HG03060 (cell line): ENCODE results near the gene CIRBP.

Experiments used
- ATAC-seq: cut with Tn5 transposase; IDR thresholded peaks from one replicate; pipeline ENCODE4 v1.9.1; 2021; ENCODE audit warnings: low read depth, moderate number of reproducible peaks; ENCODE audit not compliant: unreplicated experiment

The CIRBP gene

DNA sequence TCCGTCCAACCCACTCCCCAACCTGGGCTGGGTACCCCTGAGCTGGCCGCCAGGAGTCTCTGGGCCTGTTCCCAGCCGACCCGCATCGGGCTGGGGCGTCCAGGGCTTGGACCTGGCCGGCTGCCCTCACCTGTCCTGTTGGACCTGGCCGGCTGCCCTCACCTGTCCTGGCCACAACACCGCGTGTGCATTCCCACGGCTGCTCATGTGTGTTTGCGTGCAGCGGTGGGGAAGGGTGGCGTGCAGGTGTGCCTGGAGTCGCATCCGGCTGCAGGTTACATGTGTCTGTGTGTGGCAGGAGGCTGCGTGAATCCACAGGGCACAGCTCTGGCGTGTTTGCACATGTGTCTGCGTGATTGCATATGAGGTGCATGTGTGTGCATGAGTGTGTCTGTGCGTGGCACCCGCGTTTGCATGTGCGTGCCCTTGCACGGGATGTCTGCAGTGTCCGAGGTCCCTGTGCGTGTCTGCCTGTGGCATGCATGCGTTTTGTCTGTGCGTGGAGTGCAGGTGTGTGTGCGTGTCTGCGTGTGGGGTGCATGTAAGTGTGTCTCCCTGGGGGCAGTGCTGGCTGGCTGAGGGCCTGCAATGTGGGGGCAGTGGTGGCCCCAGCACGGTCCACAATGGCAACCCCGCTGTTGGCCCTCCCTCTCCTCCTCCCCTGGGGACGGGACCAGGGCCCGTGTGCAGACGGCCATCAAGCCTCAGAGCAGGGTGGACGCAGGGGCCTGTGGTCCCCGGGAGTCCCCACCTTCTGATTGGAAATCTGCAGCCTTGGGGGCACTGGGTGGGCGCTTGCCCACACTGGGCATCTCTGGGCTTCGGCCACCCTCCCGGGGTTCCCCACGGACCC is 19.9 kb downstream of the CIRBP start:
- no peak for ATAC-seq

DNA sequence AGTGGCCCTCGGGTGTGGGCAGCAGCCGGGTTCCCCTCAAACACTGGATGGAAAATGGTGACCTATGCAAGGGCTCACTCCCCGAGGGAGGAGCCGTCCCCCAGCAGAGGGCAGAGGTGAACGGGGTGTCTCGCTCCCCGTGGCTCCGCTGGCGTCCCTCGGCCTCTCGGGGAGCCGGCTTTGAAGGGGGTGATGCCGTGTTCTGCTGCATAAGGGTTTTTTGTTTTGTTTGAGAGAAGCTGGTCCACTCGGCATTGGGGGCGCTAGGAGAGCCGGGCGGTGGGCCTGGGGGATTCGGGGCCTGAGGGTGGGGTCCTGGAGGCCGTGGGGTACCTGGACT is 20.5 kb downstream of the CIRBP start:
- ATAC-seq, result no peak

DNA sequence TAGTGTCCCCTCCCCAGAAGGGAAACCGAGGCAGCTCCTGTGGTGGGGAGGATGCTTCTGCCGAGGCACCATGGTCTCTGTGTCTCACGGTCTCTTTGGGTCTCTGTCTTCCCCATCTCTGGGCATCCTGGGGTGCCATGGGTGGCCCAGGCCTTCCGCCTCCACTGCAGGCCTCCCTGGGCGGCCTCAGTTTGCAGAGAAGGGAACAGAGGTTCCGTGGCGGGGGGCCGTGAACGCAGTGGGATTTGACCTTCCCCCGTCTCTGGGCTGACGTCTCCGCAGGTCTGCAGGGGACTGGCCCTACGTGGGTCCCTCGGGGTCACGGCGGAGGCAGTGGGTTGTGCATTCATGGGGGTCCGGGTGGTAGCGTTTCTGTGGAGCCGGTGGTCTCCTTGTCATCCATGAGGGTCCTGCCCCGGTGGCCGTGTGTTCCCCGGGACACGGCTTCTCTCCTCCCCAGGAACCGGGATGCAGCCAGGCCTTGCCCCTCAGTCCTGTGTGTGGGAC is 21.1 kb downstream of the CIRBP start:
- no peak for ATAC-seq

DNA sequence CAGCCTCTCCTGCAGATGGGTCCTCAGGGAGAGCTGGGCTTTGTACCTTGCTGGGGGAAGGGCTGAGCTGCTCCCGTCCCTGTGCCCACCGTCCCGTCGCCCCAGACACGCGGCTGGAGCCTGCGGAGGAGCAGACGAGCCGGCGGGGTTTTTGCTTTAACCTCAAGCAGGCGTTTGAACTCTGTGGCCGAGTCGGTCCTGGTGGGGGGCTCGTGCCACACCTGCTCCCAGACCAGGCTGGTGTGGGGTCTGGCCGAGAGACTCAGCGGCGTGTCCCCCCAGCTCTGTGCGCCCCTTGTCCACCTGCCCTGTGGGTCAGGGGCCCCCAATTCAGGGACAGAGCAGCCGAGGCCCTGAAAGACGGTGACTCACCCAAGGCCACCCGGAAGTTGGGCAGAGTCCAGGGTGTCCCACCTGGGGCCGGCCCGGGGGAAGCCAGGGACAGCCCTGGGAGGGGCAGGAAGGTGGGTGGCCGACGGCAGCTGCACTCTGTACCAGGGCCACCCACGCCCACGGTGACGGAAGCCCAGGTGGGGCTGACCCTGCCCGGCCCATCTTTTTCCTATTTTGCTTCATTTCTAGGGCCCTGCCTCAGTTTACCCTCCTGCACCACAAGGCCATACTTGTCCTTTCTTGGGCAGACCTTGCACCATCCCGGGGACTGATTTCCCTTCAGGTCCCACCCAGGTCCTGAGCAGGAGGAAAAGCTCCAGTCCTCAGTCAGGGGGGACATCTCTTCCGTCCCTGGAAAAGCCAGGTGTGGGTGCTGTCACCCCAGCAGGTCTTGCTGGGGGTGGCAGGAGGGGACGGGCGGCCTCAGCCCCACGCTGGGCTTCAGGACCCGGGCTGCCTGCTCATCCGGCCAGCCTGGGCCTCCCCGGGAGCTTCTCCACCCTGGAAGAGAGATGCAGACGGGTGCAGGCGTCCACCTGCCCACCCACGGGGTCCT is 21.8 kb downstream of the CIRBP start:
- no peak for ATAC-seq

DNA sequence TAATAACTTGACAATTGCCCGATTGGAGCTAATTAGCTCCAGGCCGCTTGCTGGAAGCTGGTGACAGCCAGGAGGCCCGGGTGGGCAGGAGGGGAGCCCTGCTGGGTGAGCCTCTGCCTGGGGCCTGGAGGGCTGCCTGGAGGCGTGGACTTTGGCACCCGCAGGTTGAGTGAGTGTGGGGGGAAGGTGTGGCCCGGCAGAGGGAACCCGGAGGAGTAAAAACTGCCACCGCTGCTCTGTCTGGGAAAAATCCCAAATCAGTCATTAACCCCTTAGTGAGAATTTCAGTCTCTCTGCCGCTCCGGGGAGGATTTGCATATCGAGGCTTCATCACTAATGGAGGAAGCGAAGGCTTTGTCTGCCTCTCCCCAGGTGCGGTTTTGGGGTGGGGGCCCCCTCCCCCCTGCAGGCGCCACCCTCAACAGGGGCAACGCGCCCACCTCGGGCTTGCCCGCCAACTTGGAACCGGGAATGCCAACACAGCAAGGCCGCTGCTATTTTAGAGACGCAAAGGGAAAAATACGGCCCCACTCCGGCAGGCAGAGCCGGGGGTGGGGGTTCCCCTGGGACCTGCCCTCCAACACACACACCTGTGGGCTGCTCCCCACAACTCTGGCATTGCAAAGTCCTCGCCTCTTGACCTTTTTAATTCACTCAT is 22.8 kb downstream of the CIRBP start:
- ATAC-seq, result no peak

DNA sequence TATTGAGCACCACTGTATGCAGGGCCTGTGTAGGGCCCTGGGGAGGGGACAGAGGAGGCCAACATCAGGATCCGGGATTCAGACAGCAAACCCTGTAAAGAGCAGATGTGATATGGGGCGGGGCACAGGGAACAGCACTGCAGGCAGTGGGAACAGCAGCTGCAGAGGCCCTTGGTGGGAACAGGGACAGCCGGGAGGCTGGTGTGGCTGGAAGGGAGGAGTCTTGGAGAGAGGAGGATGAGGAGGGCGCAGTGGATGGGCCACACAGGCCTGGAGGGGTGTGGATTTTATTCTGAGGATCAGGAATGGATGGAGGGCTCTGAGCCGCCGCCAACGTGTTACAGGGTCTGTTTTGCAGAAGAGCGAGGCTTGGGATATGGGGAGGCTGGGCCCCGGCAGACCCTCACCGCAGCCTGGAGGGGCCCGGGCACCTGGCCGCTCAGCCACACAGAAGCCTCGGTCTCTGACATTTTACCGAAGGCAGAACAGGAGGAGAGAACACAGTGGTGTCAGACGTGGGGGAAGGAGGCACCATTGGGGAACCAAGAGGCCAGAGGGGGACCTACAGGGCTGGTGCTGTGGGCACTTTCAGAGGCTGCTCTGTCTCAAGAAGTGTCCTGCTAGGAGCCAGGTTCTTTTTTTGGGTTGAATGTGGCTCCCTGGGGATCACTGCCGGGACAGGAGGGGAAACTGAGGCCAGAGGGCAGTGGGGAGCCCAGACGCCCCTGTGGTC is 23.5 kb downstream of the CIRBP start:
- ATAC-seq, result no peak

DNA sequence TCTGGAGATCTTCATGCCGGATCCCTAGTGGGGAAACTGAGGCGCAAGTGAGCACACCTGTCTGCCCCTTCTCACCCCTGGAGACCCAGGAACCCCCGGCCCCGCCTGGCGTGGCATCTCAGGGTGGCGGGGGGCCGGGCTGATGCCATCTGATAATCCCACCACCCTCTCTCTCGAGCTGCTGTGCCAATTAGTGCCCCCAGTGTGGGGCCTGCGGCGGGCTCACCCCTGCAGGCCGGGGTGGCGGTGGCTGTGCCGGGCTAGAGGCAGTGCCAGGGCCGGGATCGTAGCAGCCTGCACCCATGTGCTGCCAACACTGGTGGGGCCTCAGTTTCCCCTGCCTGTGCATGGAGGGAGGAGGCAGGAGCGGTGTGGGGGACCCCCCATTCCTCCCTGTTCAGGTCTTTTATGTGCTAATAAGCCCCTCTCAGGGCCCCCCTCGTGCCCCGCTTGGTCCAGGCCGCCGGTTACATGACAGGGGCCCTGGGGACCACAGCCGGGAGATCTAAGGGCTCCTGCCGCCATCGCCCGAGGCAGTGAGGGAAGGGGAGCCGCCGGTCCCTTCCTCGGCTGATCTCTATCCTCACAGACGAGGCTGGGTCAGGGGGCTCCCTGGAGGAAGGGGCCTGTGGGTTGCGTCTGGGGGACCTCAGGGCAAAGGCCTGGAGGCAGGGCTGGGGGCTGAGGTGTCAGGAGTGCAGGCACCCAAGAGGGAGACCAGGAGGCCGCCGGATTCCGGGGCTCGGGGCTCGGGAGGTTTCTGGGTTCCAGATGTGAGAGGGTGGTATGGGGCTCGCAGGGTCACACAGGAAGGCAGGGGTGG is 24.9 kb downstream of the CIRBP start:
- ATAC-seq, result no peak

DNA sequence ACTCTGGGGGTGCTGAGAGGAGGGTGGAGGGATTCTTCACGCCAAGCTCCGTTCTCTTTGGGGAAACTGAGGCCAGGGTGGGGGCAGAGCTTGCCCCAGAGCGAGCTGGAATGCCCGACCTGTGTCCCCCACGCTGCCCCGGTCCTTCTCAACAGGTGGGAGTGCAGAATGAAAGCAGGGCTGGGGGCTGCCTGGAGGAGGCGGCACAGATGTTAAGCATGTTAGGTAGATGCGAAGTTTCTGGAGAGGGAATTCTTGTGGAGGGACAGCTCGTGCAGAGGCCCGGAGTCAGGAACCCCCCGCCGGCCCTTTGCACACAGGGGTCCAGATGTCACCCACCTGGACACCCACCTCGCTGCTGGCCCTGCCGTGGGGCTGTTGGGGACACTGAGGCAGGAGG is 25.6 kb downstream of the CIRBP start:
- ATAC-seq, result no peak

DNA sequence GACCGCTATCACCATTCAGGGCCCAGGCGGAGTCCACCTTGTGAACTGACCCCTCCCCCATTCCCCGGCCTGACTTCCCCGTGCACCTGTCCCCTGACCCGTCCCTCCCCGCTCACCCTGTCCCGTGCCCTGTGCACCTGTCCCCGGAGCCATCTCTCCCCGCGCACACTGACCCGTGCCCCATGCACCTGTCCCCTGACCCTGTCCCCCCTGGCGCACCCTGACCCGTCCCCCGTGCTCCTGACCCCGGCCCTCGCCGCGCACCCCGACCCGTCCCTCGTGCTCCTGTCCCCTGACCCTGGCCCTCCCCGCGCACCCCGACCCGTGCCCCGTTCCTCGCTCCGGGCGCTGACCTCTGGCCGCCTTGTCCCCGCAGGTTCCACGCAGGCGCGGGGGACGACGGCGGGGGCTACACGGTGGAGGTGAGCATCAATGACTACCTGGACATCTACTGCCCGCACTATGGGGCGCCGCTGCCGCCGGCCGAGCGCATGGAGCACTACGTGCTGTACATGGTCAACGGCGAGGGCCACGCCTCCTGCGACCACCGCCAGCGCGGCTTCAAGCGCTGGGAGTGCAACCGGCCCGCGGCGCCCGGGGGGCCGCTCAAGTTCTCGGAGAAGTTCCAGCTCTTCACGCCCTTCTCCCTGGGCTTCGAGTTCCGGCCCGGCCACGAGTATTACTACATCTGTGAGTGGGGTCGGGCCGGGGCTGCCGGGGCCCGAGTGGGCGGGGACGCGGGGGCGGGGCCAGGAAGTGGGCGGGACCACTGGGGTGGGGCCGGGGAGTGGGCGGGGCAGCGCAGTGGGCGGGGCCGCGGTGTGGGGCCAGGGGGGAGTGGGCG is 26.3 kb downstream of the CIRBP start:
- ATAC-seq, result no peak

DNA sequence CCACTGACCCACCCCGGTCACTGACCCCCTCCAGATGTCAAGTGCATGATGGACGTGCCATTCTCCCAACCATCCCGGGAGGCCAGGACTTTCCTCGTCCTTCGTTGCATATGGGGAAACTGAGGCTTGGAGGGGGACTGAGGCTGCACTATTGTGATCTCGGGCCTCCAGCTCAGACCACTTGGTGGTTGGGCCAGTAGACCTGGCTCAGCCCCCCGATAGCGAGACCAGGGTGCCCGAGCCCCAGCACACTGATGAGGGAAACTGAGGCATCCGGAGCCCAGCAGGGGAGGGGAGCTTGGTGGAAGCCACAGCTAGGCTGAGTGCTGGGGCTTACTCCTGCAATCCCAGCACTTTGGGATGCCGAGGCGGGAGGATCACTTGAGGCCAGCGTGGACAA is 26.9 kb downstream of the CIRBP start:
- ATAC-seq, result no peak

DNA sequence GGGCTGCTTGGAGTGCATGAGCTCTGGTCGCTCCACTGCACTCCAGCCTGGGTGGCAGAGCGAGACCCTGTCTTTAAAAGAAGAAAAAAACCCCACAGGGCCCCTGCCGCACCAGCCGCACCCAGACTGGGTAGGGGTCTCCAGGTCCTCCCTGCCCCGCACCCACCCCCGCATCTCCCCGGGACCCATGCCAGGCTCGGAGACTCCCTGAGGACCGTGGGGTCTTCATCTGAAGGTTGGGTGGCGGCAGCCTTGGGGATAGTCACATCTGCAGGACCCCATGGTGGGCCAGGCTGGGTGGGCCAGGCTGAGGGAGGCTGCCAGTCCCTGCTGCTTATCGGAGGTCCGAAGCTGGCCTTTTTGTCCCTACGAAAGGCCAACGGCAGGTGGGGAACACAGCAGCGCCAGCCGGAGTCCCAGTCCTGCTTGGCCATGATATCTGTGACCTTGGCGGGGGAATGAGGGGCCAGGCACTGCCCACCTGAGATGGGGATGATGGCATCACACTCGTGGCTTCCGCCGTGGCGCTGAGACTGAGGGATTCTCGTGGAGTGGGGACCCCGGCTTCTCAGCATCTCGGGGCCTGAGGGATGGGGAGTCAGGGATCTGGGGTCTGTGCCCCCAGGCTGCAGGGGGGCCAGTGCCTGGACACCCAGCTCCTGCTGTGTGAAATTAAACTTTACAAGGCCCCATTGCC is 27.6 kb downstream of the CIRBP start:
- no peak for ATAC-seq

DNA sequence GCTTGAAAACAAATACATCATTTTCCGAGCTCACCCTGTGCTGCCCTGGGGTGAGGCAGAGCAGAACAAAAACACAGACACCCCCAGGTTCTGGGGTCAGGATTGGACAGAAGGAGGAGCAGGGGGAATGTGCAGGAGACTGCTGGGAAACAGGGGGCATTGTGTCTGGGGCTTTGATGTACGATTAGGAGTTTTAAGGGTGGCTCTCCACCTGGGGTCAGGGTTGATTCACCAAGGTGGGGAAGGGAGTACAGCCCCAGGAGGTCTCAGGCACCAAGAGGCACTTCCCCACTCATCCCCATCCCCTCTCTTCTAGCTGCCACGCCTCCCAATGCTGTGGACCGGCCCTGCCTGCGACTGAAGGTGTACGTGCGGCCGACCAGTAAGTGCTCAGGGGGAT is 29.1 kb downstream of the CIRBP start:
- no peak for ATAC-seq

DNA sequence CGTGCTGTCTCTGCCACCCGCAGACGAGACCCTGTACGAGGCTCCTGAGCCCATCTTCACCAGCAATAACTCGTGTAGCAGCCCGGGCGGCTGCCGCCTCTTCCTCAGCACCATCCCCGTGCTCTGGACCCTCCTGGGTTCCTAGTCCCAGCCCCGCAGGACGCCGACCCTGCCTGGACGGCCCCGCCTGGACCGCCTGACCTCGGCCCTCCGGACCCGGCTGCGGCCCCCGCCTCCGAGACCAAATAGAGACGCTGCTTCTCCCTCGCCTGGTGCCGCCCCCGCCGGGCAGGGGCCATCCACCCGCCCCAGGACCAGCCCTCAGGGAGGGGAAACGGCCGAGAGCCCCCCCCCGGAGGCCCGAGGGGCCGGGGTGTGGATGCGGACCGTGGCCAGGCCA is 30.7 kb downstream of the CIRBP start:
- no peak for ATAC-seq

DNA sequence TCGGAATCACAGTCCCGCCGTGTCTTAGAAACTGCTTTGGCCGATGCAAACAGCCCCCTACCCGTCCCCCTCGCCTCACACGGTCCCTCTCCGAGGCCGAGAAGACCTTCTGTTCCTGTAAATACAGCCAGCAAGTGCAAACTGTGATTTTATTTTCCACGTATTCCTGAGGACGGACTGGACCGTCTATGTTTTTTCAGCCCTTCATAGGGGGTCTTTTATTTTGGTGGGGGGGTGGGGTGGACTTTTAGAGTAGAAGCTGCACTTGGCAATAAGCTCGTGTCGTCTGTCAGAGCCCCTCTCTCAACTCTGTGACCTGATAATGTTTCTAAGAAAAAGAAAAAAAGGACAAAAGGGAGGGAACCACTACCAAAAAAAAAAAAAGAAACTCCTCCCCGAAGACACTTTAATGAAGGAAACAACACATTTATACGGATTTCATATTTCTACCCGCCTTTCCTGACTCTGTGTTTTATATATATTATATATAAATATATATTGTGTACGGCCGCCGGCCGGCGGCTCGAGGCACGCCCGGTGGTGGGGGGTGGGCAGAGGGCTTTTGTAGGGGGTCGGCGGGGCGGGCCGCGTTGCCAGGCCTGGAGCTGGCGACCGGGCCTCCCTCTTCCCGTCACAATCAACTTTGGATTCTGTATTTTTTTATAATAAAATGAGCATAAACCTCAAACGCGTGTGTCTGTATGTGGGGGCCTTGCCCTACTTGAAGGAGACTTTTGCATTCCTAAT is 31.8 kb downstream of the CIRBP start:
- ATAC-seq, result no peak

DNA sequence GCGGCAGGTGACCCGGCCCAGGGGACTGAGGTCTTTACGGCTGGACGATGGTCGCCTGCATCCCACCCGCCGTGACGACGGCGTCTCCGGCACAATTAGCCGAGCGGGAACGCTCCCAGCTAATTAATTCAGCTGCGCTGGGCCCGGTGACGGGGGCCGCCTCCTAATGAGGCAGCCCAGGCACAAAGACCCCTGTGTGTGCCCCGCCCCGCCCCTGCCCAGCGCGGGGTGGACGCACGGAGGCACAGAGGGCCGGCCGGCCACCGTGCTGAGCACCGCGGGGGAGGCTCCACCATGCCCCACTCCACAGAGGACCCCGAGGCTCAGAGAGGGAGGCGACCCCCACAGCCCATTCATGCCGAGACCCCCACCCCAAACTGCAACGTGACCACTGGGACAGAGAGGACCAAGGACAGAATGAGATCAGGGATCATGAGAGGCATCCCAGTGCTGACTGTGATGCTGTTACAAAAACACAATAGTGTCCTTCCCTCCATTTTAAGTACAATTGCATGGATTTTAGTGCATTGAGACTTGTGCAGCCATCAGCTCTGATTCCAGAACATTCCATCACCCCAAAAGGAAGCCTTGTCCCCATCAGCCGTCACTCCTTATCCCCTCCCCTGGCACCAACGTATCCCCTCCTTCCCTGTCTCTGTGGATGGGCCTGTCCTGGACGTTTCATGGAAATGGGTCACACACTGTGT is 33.6 kb downstream of the CIRBP start:
- no peak for ATAC-seq

DNA sequence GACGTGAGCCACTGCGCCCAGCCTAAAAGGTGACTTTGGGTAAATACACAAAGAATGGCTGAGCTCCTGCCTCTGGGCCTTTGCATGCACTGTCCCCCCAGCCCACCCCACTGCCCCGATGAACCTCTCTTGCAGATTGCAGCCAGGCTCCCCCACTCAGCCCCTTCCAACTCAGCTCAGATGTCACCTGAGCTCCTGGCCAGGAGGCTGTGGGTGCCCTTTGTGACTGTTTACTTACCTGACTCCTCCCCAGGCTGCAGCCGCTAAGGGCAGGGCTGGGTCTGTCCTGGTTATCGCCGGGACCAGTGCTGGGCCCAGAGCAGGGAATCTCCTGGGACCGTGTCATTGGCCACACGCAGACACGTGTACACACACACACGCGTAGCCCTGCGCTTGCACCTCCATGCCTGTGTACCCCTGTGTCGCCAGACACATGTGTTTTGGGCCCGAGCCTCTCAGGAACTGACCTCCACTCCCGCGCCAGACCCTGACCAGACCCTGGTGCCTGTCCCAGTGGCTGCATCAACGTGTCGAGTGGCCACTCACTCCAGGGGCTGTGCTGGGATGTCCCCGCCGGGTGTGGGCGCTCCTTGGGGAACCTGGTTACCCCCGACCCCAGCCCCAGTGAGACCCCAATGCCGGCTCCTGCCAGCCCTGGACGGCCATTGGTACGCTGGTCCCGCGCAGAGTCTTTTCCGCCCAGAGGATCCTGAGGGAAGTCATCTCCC is 35.2 kb downstream of the CIRBP start:
- no peak for ATAC-seq
